GM19467 (cell line): Measurements from ENCODE around the gene ANKRD33B.
"Not testable (repeated sequence)": the region's sequence is repeated elsewhere in the genome, so short reads cannot be mapped to it uniquely, and the experiment has no call there.

Experiments used
- ATAC-seq: cut with Tn5 transposase; IDR thresholded peaks from one replicate; pipeline ENCODE4 v1.9.1; 2021; ENCODE audit warnings: mild to moderate bottlenecking, moderate library complexity; ENCODE audit not compliant: unreplicated experiment

The ANKRD33B gene

DNA sequence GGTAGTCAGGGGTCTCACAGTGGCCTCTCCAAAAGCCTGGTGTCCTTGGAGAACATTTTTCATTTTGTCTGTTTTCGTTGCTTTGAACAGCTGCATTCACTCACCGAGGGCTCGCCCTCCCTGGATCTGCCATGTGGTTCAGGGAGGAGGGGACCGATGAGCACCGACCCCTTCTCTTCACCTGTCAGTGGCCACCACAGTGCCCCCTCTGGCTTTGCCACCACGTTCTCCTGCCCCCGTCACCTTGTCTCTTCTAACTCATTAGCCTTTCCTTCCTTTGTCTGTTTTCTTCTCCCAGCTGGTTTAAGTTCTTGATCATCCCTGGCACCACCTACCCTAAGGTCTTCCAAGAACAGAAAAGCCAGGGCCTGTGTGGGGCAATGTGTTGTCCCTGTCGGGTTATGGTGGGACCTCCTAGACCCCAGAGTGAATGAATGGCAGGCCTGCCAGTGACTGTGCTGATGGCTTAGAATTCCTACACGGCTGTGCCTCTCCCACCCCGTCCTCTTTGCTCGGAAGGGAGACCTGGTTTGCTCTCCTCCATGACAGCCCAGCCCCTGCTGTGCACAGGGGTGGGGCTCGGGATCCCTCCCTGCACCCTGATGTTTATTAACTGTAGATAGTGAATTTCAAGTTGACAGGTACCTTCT is 90.0 kb downstream of the ANKRD33B start:
- ATAC-seq = no peak

DNA sequence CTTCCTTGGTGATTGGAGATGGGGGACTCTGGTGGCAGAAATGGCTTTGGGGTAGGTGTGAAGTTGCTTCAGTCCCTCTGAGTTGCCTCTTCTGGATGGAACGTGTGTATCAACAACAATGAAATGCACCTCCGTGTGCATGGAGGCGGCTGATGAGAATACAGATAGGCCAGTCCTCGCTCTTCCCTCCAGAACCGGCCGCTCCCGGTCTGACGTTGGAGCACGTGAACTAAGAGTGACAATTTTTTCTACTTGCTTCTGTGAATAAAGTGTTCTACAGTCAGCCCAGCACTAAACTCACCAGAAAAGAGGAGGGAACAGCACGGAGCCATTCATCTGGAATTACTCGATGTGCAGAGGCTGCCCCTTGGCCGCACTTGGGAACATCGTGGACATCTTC is 90.7 kb downstream of the ANKRD33B start:
- ATAC-seq = no peak

DNA sequence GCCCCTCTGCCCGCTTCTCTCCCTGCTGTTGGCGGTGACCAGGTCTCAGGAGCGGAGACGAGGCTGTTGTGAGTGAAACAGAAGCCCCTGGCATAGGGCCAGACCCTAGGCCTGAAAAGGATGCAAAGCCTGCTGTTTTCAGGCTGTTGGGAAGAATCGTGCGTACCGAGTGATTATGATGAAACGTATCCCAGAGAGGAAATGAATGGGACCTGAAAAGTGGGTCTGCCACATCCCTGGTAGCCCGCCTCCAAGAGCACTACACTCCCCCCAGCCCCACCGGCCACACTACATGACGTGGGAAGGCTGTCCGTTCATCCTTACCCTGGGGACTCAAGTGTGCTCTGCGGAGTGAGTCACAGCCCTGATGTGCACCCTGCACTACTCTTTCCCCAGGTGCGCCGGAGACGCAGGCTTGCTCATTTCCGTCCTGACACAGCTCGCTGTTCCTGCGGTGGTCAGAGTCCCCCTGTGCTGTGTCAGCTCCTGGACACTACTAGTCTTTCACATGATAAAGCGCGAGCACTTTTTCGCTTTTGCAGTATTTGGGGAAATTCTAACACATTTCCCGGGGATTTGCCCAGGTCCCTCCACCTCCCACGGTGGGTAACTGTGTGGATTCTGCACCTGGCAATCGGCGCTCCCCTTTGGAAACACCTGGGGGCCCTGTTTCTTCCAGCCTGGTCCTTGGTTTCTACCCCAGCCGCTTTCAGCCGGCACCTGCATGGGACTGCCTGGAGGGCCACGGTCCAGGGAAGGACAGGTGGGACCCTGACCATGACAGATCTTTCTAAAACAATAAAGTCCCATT is 91.5 kb downstream of the ANKRD33B start:
- no peak for ATAC-seq

DNA sequence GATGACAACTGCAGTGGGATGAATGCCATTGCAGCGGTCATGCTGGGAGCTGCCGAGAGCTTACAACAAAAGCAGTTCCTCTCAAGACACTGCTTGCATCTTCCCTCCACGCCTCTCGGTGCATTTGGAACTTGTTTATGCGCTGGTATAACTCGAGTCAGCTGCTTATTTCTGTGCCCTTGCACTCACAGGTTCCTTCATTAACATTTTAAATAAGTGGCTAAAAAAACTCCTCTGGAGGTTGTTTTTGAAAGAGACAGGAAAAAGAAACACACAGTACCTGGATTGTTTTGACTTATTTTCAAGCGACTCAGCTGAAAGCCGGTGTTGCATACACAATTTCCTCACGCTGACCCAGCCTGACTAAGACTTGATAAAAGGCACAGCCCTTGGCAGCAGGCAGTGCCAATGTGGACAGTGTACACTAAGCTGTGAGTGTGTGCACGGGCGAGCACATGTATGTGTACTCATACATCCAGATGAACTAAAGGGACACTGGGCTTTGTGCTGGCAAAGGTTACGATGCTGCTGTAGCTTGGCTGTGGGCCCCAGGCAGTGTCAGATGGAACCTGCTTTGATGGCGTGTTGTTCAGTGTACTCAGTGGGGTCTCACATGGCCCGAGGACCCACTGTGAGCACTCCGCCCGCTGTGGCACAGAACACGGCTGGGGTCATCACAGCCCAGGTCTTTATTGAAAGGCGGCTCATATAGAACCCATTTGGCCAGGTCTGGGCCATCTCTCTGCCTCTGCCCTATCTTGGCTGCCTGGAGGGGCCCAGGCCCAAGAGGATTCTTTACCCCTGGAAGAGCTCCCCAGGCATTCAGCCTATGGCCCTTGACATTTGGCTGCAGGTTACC is 92.3 kb downstream of the ANKRD33B start:
- no peak for ATAC-seq

DNA sequence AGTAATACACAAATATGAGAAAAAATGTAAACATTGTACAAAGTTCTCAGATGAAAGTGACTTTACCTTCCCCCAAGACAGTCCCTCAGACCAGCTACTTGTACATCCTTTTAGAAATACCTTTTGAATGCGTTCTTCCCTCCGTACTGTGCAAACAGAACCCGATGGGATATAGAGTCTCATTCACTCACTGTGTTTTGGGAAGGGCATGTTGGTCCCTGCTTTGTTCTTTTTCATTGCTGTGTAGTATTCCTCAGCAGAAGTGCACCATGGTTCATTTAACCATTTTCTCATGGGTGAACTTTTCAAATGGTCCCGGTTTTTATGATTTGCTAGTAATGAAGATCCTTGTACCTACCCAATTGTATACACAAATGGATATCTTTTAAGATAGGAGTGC is 94.4 kb downstream of the ANKRD33B start:
- no peak for ATAC-seq

DNA sequence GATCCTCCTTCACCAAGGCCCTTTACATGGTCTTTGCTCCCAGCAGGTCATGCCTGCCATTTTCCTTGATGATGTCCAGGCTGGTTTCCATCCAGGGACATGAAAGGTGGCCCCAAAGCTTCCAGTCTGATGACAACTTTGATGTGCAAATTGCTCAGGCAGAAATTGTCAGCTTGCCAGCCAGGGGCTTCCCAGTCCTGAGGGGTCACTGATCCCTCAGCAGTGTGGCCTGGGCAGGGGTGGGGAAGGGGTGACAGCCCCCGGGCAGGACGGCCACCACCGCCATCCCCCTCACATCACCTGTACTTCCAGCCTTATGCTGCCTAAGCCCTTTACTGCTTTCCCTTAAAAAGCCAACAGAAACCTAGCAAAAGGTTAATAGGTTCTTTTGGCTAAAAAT is 96.3 kb downstream of the ANKRD33B start:
- no peak for ATAC-seq

DNA sequence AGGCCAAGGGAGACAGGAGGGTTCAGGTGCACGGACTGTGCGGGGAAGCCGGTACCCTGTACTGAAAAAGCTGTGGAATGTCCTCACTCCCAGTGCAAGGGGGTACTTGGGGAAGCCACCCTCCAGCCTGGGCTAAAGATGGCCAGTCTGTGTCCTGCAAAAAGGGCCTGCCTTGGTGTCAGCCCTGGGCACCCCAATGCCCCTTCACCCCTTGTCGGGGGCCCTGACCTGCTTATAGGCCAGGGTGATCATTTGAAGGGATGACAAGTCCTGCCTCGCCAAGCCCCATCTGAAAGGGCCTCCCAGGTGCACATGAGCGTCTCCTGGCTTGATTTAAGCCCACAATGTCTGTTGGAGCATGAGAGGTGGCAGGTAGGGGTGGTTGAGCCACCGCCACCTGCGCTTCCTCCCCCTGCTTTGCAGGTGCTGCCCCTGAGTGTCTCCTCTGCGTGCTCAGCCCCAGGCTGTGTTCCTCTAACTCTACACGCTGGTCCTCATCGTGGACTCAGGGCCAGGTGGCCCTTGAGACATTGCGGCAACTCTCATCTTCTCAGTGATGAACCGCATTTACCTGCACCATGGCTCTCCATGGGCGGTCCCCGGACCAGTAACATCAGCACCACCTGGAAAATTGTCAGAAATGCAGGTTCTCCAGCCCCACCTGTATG is 97.0 kb downstream of the ANKRD33B start:
- ATAC-seq = no peak

DNA sequence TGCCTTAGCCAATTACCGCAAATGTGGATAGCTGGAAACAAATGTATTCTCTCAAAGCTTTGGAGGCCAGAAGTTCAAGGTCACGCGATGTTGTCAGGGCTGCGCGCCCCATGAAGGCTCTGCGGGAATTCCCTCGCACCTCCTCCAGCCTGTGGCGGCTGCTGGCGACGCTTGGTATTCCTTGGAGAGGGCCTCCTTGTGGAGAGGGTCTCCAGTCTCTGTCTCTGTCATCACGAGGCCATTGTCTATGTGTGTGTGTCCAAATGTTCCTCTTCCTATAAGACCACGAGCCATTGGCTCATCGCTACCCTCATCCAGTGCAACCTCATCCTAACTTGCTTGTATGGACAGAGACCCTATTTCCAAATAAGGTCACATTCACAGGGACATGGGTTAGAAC is 97.5 kb downstream of the ANKRD33B start:
- no peak for ATAC-seq

DNA sequence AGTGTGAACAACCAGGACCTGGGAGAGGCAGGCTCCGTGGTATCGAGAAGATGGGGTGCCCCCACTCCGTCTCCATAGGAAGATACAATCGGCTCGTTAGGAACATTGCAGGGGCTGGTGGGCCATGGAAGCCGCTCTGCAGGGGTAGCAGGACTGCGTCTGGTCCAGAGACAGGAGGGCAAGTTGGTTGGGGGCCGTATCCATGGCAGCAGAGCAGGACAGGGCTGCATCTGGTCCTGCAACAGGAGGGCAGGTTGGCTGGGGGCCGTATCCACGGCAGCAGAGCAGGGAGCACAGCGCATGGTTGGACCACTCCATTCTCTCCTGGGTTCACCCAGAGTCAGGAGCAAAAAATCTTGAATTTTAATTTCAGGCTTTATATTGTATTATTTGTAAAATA is 98.2 kb downstream of the ANKRD33B start:
- ATAC-seq = no peak

DNA sequence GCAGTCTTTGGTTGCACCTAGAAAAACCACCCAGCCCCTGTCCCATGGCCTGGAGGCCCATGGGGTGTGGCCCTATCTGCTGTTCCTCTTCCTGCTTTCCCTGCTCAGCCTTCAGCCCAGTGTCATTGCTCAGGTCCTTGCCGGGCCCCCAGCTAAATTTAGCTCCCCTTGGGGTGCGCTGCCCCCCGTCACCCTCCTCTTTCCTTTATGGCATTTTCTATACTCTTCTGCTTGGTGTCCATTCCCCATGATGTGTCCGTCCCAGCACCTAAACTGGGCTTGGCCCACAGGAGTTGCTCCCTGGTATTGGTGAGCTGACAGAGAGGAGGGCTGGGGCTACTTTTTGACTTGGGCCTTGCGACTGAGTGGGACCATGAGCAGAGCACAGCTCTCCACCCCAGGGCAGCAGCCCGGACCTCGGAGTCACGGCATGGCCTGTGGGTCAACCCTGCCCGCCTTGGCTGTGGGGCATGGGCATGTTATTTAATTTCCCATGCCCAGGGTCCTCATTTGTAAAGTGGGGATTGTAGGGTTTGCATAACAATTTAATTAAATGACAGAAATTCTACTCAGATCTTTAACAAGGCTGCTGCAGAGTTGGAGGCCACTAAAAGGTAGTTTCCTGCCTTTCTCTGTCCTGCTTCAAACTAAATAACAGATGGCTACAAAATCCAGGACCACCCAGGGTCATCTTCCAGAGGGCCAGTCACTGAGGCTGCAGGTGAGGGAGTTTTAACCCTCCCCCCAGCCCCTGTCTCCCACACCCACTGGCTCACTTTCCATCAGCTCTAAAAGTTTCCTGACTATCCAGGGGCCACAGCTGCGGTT is 99.0 kb downstream of the ANKRD33B start:
- ATAC-seq = no peak

DNA sequence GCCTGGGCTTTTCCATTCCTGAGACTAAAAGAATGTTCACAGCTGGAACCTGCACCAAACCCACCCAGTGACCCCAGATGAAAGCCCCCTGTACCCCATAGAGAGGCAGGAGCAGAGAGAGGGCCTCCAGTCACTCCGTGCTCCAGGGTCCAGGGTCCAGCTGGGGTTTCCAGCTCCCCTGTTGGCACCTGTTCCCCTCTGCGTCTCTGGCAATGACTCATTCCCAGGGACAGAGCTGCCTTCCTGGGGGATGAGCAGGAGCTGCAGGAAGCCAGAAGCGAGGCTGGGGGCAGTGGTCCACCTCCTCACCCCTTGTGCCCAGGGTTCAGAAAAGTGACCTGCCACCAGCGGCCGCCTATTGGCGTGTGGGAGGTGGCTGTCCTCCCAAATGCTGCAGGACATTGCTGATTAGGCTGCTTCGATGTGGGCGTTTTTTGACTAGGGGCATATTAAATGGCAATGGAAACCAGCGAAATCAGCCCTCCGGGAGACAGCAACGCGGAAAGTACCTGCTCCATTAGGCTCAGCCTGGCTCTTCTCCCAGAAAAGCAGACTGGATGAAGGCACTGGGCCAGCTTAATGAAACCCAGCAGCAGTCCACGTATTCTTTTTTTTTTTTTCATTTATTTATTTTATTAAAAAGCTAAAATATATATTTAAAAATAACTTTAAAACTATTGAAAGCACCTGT is 99.8 kb downstream of the ANKRD33B start:
- no peak for ATAC-seq

DNA sequence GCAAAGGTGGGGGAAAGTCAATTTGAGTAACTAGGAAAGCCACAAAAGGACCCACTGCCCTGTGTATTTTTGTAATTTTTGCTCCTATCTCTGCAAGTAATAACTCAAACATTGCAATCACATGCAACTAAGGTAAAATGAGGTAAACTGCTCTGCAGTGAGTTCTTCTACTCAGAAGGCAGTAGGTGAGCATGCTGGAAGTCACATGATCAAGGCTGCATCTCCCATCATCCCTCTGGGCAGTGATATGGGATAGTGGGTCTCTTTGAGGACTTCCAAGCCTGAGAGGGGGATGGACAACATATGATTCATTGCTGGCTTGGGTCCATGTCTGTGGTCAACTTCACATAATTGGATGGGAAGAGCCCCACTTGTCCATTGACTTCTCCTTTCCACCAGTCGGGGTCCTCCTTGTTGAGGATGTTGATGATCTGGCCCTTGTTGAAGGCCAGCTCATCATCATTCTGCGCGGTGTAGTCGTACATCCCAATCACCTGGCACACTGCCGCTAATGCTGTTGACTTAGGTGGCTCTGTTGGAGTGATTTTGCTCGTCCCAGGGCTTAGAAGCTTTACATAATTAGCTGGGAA is 100.4 kb downstream of the ANKRD33B start:
- not testable (repeated sequence) for ATAC-seq

DNA sequence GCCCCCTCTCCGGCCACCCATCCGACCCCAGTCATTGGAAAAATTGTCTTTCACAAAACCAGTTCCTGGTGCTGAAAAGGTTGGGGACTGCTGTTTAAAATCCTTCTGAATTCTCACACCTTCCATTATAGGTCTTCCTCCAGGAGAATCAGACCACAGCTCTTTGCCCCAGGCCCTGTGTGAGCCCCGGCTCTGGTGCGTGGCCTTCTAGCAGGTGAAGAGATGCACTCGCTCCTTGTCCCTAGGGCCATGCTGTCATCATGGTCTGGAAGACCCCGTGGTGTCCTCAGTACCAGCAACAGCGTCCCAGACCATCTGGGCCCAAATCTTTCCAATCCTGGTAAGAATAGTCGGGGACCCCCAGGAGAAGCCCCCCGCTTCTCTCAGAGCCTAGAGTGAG is 101.9 kb downstream of the ANKRD33B start:
- no peak for ATAC-seq

DNA sequence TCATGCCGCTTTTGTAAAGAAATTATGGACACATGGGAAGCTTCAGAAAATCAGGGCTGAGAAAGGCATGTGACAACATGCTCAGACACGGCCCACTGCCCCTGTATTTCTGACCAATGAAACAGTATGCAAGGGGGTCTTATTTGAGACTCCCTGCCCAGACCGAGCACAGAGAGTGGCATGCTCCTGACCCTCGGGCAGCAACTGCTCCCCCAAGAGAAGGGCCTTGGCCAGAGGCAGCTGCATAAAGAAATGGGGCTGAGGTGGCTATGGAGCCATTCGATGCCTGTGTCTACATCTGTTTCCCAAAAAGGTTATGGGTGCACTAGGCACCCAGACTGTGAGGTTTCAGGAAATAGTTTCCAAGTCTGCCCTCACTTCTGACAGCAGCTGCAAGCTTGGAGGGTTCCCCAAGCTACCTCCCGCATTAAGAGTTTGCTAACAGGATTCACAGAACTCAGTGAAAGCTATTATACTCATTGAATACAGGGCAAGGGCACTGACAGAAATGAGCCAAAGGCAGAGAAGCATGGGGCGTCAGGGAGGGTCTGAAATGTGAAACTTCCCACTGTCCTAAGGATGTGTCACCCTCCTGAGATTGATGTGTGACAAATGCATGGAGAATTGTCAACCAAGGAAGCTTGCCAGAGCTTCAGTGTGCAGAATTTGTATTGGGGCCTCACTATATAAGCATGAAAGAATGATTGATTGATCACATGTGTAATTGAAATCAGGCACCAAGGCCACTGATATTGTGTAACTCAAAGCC is 102.8 kb downstream of the ANKRD33B start:
- ATAC-seq = no peak

DNA sequence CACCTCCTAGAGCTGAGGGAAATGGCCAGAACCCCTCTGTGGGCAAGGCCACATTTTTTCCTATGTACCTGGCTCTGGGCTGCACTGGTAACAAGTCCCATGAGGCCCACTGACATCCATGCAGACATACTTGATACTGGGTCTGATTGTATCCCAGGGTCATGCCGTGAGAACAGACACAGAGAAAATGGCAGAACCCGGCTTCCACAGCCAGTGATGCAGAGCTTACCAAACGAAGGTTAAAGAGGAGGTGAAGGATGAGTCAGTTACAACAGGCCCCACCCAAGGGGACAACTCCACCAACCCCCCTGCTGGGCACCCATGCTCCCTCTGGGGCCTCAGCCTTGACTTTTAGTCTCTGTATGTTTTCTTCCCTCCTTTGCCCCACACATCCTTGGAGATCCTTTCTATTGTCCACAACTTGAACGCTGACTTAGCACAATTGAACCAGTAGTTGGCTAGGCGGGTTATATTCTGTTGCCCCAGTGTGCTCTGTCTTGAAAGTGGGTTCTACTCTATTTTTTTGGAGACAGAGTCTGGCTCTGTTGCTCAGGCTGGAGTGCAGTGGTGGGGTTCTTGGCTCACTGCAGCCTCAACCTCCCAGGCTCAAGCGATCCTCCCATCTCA is 103.7 kb downstream of the ANKRD33B start:
- no peak for ATAC-seq

DNA sequence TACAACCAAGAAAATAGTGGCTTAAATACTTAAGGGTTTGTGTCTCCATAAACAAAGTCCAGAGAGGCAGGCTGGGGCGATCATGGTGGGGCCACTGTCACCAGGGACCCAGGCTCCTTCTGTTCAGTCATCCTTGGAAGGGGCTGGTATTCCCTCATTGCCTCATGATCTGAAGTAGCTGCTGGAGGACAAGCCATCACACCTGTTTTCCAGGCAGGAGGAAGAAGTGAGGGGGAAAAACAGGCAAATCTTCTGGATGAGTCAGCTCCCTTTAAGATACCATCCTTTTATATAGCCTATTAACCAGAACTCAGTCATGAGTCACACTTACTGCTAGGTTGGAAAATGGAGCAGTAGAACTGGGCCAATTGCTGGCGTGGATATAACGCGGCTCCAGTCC is 104.8 kb downstream of the ANKRD33B start:
- no peak for ATAC-seq

DNA sequence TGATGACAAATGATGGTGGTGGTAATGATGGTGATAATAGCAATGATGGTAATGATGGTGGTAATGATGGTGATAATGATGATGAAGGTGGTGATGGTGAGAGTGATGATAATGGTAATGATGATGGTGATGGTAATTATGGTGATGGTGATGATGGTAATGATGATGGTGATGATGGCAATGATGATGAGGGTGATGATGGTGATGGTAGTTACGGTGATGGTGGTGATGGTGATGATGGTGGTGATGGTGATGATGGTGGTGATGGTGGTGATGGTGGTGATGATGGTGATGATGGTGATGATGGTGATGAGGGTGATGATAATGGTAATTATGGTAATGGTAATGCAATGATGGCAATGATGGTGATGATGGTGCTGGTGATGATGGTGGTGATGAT is 106.1 kb downstream of the ANKRD33B start:
- no peak for ATAC-seq
